IPS-NIHi7 (cell line): ENCODE measurements around the gene CHD6.
A peak's percentile ranks its signal among the peaks of the same experiment; 100 is the strongest.

Experiments
- DNase-seq: peaks from one replicate; pipeline ENCODE4 v3.0.0; 2012; ENCODE audit warnings: mixed read lengths; ENCODE audit errors: extremely low spot score

CHD6 gene

DNA sequence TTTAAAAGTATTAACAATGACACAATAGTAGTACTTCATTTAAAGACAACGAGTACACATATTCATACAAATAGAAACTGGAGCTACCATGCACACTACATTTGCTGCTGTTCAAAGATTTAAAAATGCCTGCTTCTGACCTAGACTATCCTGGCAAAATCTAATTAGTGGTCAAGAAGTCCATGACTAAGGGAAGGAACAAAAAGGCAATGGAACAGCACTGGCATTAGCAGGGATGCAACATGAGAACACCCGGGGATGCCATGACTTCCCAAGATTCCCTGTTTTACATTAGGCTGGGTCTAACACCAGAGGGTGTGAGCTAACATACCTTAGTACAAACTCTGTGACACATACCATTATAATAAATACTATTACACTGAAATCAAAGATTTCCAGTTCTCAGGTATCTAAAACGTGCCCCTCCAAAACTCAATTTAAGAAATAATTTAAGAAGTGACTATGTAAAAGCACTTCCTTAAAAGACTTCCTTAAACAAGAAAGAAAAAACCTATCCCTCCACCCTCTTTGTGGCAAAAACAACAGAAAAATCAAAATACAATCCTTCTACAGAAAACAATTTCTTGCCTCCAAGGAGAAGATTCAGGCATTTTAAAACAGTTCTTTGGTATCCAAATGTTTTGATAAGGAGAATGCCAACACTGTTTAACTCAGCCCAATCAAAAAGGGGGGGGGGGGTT, 25.5 kb downstream of the CHD6 start:
- DNase-seq = no peak

DNA sequence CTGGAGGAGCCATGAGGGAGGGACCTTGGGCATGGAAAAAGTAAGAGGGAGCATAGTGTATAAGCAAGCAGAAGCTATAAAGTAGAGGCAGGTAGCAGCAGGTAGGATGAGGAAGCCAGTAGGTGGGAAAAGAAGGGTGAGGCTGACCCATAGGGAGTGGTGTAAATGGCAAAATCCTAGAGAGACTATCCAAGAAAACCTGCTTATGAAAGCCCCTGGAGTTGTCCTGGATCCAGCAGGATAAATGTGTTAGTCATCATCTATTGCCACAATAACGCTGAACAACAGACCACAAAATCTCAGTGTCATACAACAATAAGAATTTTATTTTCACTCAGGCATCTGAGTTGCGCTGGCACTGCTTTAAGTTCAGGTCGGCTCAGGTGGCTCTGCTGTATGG, 30.2 kb downstream of the CHD6 start:
- DNase-seq = no peak

DNA sequence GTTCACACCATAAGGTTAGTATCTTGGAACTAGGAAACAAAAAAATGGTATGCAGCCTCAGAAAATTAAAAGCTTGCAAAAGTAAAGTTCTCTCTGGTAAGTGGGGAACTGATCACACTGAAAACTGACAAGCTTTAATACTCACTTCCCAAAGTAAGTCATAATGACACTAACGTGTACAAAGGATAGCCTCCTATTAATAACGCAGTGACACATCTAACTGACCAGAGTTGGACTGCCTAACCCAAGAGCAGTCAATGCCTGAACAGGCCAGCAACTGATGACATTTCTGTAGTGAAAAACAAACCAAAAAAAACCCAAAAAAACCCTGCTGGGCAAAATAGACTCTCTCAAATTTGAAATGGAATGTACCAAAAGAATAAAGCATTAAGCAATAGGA, 30.7 kb downstream of the CHD6 start:
- DNase-seq = no peak

DNA sequence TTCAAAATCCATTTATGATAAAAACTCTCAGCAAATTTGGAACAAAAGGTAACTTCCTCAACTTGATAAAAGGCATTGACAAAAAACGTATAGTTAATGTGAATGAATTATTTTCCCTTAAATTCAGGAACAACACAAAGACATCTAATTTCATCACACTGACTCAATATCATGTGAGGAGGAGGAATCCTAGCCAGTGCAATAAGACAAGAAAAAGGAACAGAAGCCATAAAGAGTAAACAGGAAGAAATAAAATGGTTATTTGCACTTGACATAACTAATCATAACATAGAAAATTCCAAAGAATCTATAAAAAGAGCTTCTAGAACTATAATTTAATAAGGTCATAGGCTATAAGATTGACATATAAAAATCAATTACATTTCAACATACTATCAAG, 31.4 kb downstream of the CHD6 start:
- no peak for DNase-seq

DNA sequence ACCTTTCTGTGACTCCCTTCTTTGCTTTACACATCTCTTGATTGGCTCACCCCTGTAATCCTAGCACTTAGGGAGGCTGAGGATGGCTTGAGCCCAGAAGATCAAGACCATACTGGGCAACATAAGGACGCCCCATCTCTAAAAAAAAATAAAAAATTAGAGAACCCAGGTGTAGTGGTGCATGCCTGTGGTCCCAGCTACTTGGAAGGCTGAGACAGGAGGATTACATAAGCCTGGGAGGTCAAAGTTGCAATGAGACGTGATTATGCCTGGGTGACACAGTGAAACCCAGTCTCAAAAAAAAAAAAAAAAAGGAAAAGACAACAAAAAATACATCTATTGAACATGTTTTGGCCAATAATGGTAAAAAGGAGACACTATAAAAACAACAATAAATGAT, 37.8 kb downstream of the CHD6 start:
- DNase-seq = no peak

DNA sequence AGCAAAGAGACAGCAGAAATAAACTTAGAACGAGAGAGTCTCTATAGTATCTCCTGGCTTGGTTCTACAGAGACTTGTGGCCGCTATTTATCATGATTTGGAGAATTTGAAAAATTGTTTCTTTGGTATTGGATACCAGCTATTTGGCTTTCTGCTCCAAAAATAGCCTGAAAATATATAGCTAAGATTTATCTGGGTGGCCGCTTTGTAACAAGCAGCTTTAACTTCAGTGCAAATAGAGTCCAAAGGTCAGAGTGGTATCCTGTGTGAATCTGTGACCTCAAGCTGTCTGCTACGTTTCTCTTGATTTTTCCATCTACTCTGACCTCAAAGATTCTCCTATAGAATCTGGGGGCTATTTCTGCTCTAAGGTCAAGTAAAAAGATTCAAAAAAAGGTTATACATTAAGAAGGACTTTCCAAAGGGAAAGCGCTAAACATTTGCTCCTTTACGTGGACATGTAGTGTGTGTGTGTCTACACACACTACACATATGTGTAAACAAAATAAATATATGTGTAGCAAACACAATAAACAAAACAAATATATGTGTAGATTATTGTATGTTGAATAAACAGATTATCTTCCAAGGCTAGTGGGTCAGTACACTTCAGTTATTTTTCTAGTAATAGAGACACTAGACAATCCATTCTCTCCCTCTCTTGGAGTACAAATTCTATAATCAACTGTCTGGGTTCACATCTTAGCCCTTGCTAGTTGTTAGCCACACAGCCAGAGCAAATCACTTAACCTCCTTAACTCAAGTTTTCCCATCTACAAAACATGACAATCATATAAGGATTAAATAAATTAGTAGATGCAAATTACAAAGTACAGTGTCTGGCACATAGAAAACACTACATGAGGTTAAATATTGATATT, 40.8 kb downstream of the CHD6 start:
- DNase-seq = no peak

DNA sequence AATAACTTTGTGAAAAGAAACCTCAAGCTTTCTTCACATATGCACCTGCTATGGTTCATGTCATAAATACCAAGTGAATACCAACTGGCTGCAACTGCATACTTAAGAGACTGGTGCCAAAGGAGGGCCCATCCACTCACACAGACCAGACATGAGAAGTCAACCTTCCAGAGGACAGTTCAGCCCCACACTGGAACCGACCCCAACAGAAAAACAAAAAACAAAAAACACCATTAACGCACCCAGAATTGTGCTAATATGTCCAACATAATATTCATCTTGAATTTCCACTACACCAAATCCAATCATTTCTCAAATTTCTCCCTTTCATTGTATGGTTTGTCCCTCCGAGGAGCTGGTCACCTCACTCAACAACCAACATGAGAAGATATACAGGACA, 42.8 kb downstream of the CHD6 start:
- DNase-seq = no peak

DNA sequence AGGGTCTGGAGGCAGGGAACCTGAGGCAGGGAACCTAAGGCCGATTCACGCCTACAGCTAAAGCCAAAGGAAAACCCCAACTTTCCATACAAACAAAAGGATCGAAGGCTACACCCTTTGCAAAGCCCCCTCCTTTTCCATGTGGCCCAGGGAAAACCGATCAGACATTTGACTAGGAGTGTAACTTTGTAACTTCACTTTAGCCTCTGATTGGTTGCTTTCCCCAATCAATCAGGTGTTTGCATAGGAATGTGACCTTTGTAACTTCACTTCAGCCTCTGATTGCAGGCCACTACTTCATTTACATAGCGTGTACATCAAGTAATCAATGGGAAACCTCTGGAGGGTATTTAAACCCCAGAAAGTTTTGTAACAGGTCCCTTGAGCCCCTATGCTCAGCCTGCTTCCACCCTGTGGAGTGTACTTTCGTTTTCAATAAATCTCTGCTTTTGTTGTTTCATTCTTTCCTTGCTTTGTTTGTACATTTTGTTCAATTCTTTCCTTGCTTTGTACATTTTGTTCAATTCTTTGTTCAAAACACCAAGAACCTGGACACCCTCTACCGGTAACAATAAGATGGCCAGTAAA, 43.3 kb downstream of the CHD6 start:
- peak; percentile 39 for DNase-seq

DNA sequence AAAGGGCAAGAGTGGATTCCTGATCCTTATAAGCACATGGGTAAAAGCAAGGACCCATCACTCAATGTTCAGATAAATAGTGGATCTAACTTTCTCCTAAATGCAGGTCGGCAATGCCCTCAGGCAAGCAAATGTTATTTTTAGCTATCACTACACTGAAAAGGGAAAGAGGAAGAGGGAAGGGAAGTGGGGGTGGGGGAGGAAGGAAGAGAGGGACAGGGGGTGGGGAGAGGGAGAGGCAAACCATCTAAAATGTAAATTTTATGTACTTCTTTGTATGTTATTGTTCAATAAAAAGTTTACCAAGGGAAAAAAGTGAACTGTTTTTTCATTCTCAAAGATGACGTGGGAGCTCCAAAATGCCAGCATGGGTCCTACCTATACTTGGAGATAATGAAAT, 44.2 kb downstream of the CHD6 start:
- no peak for DNase-seq

DNA sequence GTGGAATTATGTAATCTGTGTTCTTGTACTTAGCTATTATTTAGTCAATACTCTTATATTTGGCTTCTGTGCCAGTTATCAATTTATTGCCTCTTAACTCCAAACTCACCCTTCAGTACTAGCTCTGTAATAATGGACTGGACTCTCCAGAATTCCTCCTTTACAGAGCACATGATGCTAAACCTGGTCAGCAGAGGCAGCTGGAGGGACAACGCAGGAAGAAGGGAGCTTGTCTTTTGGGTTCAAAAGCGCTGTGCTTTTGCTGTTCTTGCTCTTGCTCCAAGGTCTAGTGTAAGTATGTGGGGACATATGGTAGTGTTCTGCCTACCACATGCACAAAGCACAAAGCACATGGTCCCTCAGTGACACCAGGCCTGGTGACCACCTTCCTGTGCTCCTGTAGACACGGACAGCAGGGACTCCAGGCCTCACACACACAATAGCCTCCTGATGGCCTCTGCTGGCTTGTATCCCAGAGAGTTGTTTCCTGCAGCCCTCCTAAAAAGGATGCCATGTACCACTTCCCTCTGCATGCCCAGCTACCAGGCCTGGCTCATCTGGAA, 46.1 kb downstream of the CHD6 start:
- peak; percentile 51 for DNase-seq

DNA sequence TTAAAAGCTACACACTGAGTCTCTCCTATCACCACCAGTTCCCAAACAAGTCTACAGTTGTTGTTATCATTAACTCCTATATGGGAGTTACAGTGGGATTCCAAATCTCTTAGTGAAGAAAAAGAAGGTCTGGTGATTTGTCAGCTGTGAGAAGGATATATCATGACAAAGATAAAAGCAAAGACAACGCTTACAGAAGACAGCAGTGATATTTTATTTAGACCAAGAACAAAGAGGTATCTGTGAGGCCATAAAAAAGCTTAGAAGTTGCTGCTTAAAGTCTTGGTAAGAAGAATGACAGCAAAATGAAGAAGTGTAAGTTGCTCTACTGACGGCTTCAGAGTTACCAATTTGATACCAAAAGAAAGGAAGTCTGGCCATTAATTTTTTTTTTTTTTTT, 47.2 kb downstream of the CHD6 start:
- no peak for DNase-seq

DNA sequence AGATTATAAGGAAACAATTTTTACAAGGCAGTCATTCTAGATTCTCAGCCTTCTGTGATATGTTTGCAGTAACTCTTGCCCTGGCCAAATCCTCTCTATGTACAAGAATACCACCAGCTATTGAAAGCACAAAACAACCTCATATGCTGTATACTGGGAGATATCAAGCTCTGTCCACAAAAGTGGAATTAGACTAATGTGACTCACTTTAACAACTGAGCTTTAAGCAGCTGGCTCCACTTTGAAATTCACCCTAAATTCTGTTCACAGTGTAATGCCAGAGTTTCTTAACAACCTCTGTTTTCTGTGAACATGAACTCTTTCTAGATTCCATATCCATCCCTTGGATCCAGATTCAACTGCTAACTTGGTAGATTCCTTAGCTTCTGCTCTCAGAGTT, 47.6 kb downstream of the CHD6 start:
- DNase-seq = no peak

DNA sequence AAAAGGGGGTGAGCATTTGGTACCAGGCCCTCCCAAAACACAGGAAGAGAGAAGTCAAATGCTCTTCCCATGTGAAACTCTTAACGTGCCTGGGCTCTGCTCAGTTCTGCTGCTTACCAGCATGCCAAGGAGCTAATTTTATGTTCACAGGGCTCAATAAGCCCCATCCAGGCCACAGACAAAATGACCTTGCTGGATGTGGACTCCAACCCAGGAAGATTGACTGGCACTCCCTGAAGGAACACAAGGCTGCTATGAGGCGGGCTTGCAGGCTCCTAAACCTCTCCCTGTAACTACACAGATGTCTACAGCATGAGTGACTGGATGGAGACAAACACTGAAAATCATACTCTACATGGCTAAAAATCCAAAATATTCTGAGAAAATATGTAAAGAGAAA, 50.6 kb downstream of the CHD6 start:
- DNase-seq = no peak

DNA sequence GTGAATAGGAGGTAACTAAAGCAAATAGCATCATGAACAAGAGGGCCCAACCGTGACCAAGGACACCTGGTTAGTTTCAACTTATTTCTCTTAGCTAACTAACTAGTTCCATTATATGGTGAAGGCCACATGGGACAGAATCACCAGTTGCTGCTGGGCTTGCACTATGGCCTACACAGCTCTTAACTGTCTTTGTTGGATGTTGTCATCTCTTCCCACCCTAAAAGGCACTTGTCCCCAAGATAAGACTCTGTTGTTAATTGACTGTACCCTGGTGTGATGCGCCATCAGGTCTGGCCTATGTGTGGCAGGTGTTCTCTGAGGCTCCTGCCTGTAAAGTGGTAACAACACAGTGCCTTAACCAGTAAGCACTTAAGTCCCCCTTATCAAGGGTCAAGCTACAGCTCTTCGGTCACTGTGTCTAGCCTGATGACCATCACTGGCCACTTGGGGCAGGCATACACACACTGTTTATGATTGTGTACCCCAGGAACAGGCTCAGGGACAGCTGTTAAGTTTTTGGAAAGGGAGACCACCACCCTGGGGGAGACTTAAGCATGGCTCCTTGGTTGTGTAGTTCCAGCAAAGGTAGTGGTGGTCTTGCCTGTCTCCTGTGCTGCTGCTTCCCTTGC, 51.2 kb downstream of the CHD6 start:
- DNase-seq = no peak

DNA sequence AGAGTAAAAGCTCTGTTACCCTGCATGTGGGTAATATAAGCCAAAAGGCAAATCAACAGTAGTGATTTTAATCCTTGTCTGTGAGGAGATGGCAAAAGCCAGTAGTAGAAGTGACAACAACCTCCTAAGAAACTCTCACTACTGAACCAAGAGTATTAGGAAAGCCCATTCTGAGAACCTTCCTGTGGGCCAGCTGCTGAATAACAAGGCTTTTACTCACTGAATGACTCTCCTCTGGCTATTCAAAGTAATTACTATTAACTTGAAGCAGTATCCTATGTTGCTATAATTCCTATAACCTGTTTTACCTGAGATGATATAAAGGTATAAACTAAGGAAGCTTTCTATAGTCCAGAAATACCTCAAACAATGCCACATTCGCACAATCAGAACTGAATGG, 55.1 kb downstream of the CHD6 start:
- no peak for DNase-seq

DNA sequence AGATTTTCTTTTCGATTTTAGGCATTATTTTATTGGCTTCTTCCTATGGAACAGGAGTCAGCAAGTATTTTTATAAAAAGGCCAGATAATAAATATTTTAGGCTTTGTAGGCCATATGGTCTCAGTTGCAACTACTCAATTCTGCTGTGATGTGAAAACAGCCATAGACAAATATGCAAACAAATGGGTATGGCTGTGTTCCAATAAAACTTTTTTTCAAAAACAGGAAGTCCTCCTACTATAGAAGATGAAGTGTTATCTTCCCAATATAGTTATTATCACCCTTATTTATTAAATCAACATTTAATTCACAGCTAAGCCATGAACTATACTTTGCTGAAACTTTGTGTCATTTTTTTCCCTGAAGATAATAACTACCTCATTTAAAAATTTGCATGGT, 57.2 kb downstream of the CHD6 start:
- DNase-seq = no peak

DNA sequence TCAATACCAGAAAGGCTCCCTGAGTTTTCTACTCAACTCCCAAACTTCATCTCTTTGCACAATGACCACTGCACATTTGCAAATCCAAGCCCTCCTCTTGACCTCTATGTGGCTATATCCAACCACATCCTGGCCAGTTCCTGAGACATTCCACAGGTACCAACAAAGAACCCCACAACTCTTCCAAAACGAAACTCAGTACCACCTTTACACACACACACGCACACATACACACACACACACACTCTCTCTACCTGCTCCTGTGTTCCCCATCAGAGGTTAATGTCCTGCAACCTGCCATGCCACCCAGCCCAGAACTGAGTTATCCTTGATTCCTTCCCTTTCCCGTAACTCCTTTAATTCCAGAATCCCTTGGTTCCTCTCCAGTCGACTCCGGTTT, 58.5 kb downstream of the CHD6 start:
- no peak for DNase-seq

DNA sequence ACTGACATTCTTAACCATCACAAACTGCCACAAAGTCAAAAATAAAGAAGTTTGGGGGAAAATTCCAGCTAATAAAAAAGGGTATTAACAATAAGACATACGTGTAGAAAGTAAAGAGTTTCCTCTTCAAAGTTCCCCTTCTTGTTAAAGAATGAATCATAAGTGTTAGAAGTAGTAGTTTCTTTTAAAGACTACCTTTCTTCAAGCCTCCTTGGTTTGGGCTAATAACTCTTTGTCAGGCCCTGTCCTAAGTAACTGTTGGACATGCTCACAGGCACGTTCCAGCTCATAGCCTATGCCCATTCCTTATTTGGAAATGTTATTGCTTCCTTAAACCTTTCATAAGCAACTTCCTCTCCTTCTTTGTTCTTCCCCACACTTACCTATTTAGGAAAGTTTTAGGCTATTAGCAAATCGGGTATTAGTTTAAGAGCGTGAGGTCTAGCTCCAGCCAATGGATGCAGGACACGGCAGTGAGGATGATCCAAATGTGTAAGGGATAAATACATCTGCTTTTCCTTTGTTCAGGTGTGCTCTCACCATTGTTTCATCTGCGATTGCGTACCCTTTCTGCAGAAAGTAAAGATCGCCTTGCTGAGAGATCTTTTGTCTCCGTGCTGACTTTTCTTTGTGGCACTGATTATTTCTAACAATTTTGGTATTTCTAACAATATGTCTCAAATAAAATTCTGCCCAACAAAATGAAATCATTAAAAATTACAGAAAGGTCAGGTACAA, 64.9 kb downstream of the CHD6 start:
- DNase-seq = no peak

DNA sequence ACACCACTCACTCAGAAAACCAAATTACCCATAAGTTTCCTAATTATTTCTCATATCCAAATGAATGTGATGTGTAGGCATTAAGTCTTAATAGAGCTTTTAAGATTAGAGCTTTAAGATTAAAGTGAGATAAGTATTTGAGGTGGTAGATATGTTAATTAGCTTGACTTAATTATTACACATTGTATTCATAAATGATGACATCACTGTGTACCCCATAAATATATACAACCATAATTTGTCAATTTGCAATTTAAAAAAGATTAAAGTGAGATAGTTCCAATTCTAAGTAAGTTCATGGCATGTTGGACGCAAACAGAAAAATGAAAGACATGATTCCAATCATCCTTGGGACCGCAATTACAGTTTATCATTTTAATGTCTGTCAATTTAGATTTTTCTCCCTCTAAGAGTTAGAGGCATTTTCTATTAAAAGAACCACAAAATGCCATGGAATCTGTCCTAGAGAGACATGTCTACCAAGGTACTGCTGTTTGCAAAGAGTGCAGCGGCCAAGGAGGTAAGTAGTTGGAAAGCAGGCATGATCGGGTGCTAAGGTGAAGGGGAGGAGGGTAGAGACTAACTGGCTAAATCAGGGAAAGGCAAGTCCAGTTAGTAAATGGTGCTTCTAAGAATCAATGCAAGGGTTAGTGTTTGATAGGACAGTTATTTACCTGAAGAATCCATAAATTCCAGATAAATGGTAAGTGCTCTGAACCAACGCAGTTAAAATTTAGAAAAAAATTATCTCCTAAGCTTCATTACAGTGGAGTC, 65.7 kb downstream of the CHD6 start:
- DNase-seq = no peak

DNA sequence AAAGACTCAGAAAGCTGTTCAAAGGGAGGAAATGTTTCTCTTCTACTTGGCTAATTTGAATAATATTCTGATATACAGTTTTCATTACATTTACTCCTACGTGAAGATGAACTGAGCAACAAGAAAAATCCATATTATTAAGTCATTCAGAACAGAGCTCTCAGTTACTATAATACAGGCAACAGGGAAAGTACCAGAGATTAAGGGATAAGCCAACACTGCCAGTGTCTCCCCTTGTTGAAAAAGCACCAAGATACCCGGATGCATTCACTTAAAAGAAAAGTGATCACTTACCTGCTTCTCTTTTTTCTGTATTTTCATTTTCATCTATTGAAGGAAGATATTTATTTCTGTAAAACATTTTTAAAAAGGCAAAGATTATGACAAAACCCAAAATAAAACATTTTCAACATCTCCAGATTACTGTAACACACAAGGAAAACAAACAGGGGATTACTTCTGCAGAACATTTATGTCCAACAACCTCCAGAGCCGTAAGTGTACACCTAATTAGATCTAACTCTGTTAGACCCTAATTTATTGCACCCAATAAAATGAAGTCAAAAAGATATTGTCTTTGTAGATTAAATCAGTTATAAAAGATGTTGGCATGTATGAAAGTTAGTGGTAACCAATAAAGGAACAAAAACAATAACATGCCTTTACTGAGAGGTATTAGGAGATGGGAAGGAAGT, 67.0 kb downstream of the CHD6 start:
- DNase-seq = no peak
